HepG2 (cell line): ENCODE data around the gene PRKAR2B. TPM values are rescaled to one million over a fixed set of nuclear protein-coding genes. Genes with fewer than 3 reads are reported as not detected.

Source experiments
- GMEB2 ChIP-seq: IDR thresholded peaks from 2 replicates; pipeline ENCODE4 v1.6.1; 2016; ENCODE audit warnings: missing biosample characterization, missing genetic modification reagents, low read depth
- MAFK ChIP-seq, 2 experiments: IDR thresholded peaks in 1 of 2; conservative IDR thresholded peaks in 1 of 2; 2 replicates each; pipeline ENCODE4 v1.6.1; 2011; ENCODE audit warnings: improper control_type of control experiment in 2 of 2, low read length in 2 of 2
- polyA plus RNA-seq, 8 experiments: library from polyadenylated mRNA; depleted of rRNA in 3 of 8; stranded (reverse) in 7 of 8; unstranded in 1 of 8; fragments of >200 nt; fragmentation: Illumina TruSeq in 4 of 8; extraction: Trizol in 4 of 8; gene quantifications; 2 replicates each; pipeline versions ENCODE4 v1.2.1 to v1.2.3, GENCODE V29; 2011 to 2016; ENCODE audit warnings: low read depth in 4 of 8, missing spikeins in 1 of 8, mixed read lengths in 1 of 8; ENCODE audit not compliant: insufficient read depth in 1 of 8
- total RNA-seq, 5 experiments: library from RNA; depleted of rRNA; stranded (reverse); fragments of >200 nt; fragmentation: Illumina TruSeq; extraction: Trizol; gene quantifications; 2 replicates each; pipeline ENCODE4 v1.2.3, GENCODE V29; 2016; ENCODE audit warnings: low read depth in 1 of 5
- TF ChIP-seq, protein P1 (sequence below): sonication (generic); formaldehyde crosslinking; IDR thresholded peaks from 2 replicates; pipeline ENCODE4 v1.9.0; 2021; ENCODE audit warnings: missing genetic modification reagents, borderline replicate concordance

The PRKAR2B gene
- total and polyA plus RNA-seq, 2 of the 13 experiments (the other 11 are each of a cell fraction or from before 2014, with no cell fraction given), result not detected

- TF ChIP-seq, protein P1, sequence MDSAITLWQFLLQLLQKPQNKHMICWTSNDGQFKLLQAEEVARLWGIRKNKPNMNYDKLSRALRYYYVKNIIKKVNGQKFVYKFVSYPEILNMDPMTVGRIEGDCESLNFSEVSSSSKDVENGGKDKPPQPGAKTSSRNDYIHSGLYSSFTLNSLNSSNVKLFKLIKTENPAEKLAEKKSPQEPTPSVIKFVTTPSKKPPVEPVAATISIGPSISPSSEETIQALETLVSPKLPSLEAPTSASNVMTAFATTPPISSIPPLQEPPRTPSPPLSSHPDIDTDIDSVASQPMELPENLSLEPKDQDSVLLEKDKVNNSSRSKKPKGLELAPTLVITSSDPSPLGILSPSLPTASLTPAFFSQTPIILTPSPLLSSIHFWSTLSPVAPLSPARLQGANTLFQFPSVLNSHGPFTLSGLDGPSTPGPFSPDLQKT (CRISPR knock-in tag), result no peak
- no peak for TF ChIP-seq MAFK (conservative IDR thresholded peaks at IDR 0.05 in 1 of 2, IDR thresholded peaks at IDR 0.05 in 1 of 2; ENCODE audit: low read length in 2 of 2)
- TF ChIP-seq GMEB2 (CRISPR knock-in tag), result no peak
These were observed 165.9 kb downstream of the PRKAR2B start (continued) for GRCh38 chr7:107210400-107210799.

Other genes with a start within 250 kb of the PRKAR2B start
- gene PIK3CG, start 179.4 kb upstream of the PRKAR2B start, total RNA-seq (2016; rRNA removed; fragmentation: Illumina TruSeq; extraction: Trizol), result not detected in 2 replicates
- gene PIK3CG, start 179.4 kb upstream of the PRKAR2B start, polyA plus RNA-seq (2011; rRNA removed), result not detected in 2 replicates
- gene HBP1, start 124.3 kb downstream of the PRKAR2B start, total RNA-seq (2016; rRNA removed; fragmentation: Illumina TruSeq; extraction: Trizol), result 22.9 and 29.8 TPM in 2 replicates
- 37.8 and 44.1 TPM in 2 replicates for gene HBP1, start 124.3 kb downstream of the PRKAR2B start, polyA plus RNA-seq (2011; rRNA removed)